Measurements from ENCODE around the gene SPOCK1.
"Not testable (repeated sequence)": the region's sequence is repeated elsewhere in the genome, so short reads cannot be mapped to it uniquely, and the experiment has no call there.

Gene SPOCK1

DNA sequence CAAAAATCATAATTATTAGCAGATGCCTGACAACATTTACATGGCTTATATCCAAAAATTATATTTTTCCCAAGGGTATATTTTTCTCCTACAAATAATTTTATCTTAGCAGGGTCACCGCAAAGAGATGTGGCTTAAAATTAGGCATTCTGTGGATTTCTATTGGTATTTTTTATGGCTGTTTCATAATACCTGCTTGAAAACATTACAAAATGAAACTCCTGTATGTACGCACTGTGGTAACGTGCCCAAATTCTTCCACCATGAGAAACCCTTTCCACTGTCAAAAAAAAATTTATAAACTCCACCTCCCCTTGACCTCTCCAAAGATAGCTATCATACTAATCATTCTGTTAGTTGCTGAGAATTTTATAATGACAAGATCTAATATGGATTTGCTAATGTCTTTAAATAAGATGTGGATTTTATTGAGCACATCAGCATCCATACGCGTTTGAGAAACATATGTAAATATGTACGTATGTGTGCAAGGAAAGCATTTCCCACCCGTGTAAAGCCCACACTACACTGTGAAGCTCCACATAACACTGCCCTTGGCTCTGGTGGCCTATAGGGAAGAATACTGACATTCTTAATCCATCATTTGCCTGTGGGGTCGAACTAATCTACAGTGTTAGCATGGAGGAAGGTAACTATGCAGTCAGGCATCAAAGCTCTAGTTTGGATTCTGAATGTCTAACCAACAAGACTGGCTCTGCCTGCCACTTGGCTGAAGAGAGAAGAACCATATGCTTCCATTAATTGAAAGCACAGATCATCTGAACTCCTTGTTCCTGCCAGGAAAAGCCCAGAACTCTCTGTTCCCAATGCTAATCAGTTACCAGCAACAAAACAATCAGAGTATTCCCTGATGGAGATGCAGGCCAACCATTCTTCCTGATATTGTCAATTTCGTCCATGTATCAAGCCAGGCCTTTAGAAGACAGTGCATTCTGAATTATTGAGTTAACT lies 244.7 kb downstream of the SPOCK1 start:
- no peak for DNase-seq

DNA sequence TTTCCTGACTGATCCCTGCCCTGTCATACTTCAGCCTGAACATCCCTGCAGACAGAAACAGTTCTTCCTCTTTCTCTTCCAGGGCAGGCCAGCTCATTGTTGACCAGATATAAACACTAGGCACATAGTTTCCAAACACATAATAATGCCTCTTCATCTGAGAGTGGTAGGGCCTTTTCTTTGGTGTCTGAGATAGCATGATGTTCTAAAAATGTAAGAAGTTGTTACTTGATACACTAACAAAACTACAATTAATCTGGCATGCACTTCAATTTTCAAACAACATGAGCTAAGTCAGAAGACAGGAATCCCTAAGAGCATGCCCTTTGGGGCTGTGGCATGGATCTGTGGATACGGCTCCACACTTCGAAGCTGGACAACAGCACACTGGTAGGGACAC lies 246.6 kb downstream of the SPOCK1 start:
- DNase-seq, result no peak

DNA sequence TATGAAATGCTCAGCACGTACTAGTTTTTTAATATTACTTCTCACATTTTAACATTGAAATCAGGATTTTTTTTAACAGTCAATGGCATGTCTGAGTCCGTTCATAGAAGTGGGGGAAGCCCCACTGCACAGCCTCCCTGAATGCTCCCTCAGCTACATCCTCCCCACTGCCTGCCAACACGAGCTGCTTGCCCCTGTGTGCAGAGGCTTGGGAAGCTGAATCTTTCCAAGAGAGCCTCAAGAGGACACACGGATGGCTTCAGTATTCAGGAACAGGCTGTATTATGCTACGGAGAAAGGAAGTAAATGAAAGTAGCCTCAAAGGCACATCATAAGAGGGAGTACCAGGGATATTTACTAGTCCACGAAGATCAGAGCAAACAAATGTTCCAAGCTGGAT lies 248.7 kb downstream of the SPOCK1 start:
- no peak for DNase-seq

DNA sequence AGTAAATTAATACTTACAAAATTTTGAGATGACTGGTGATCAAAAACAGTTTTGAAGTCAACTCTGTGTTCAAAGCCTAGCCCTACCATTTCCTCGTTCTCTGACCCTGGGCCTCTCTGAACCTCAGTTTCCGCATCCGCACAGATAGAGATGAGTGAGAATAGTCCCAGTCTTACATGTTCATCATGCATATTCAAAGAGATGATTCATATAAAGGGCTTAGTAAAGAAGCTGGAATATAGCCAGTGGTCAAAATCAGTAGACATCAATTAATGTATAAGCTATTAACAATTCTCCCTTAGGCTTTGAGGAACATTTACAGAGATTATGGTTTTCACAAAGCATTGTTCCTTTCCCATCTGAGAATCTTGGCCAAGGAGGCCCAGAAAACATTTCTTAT lies 250.6 kb downstream of the SPOCK1 start:
- DNase-seq, result no peak

DNA sequence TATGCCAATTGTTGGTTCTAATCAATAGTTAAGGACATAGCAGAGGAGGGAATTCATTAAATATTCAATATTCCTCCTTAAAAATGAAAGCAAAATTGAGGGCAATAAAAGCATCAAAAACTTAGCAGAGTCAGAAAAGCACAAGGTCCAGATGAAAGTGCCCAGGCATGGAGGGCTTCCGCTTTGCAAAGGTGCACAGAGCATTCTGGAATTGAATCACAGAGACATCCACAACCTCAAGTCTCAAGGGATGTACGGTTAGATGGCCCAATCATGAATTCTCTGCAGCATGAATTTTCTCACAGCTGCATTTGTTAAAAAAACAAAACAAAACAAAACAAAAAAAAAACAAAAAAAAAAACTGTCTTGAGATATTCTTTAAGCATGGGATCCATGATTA lies 253.7 kb downstream of the SPOCK1 start:
- no peak for DNase-seq

DNA sequence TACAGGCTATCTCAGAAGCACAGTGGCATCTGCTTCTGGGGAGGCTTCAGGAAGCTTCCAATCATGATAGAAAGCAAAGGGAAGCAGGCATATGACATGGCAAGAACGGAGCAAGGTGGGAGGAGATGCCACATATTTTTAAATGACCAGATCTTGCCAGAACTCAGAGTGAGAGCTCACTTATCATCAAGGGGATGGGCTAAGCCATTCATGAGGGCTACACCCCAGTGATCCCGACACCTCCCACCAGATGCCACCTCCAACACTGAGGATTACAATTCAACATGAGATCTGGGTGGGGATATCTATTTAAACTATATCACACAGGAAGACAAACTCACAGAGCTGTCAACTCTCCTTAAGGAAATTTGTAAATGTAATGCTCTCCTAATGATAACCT lies 258.8 kb downstream of the SPOCK1 start:
- no peak for DNase-seq

DNA sequence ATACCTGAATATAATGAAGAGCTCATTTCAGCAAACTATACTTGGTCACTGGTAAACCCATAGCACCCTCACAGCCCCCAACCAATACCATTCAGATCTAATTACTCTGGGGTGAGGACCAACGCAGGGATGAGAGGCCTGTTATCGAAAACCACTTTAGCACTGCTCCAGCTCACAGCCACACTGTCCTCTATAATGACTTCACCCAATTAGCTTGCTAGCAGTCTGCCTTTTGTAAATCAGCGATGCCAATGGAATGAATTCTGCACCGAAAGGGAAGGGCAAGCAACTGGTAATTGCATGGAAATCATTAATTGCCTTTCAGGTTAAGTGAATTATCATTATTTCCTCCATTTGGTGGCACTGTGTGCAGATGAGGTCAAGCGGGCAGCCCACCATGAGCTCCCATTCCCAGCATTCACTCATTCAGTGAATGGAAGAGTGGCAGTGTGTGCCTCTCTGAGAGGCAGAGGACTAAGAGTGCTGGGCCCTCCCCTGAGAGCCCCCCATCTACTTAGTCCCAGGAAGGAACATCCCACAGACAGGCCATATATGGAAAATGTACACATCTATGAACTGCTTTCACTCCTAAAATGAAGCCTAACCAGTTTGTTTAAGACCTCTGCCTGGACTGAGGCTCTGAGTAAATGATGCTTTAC lies 262.1 kb downstream of the SPOCK1 start:
- DNase-seq, result no peak

DNA sequence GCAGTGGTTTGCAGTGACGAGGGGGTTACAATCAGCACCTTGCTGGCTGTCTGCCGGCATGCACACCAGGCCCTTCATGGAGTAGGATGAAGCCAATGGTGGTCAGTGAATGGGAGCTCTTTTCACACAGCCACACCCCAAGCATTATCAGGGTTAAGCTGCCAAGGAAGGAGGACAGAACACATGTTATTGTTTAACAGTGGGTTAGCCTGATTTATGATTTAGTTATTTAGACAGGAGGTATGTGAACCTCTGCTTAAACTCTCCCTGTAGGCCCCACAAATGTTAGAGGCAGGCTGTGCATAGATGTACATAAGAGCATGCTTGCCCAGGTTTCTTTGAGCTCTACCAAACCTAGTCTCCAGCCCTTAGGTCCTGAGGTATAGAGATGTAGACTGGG lies 262.9 kb downstream of the SPOCK1 start:
- no peak for DNase-seq

DNA sequence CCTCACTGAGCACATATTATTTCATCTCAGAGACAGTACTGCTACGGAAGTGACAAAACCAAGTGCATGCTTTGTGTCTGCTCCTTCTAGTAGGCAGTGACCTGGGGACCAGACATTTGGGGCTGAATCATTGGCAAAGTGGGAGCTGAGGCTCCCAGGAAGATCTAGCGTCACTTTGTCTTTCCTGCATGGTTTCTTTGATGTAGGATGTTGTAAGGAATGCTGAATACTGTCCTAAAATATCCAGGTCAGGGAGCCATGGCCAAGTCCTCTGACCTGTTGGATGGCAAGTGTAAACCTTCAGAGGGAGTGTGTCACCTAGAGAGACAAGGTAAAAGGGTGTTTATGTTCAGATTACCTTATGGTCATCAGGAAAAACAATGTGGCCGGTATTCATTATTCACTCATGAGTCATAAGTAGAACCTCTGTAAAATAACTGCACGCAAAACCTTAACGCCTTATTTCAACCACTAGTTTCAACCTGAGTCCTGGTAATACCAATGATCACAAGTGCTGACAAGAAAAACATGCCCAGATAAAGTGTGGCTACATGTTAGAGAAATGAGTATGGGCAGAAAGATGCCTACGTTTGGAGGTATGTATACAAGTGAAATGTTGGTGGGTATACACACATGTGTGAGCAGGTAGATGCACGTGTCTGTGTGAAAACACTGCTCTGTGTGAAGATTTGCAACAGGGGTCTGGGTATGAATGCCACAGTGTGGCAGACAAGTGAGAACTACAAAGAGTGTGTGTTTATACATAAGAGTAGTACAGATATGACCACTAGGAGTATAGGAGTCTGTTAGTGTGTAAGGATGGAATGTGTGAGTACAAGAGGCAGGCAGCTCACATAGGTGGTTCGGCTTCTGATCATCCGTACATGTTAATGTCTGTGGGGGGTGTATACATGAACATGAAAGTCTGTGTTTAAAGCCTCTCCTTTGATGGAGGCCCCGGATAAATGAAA lies 263.9 kb downstream of the SPOCK1 start:
- DNase-seq, result no peak

DNA sequence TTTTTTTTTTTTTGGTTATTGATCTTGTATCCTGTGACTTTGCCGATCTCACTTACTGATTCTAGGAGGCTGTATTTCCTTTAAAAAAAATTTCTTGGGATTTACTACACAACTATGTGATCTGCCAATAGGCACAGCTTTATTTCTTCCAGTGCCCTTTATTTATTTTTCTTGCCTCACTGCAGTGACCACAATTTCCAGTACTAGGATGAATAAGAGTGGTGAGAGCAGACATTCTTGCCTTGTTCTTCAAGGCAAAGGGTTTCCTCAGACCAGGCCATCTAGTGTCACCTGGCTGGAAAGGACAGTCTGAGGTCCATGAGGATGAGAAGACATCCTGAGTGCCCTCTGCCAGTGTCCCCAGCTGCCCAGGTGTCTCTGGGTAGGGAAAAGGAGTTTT lies 265.4 kb downstream of the SPOCK1 start:
- DNase-seq, result no peak

DNA sequence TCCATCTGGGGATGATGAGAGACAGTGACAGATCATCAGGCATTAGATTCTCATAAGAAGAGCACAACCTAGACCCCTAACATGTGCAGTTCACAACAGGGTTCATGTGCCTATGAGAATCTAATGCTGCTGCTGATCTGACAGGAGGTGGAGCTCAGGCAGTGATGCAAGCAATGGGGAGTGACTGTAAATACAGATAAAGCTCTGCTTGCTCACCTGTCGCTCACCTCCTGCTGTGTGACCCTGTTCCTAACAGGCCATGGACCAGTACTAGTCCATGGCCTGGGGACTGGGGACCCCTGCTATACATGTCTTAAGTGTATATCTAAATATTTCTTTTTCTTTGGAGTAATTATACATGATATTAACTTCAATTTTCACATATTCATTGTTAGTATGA lies 265.8 kb downstream of the SPOCK1 start:
- DNase-seq, result not testable (repeated sequence)

DNA sequence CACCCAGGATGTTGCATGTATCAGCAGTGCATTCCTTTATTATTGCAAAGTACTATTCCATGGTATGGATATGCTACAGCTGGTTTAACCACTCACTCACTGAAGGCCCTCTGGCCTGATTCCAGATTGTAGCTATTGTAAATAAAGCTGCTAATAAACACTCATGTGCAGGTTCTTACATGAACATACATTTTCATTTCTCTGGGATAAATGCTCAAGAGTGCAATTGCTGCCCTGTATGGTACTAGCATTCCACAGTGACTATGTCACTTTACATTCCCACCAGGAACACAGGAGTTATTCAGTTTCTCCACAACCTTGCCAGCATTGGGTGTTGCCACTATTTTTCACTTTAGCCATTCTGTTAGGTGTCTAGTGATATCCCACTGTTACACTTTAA lies 267.6 kb downstream of the SPOCK1 start:
- no peak for DNase-seq

DNA sequence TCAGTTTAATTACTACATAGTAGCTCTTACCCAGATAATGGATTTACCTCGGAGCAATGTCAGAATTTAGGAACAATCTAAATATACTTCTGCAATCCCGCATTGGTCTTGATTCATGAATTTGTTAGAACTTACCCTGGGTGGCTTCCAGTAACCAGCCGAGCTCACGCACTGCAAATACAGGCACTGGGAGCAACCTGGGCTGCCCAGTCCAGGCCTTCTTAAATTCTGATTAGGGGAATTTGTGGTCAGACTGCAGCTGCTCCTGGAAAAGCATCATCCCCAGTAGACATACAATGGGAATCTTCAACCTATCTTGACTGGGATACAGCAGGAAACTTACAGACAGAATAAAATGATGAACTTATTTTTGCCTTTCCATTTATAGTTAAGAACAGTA lies 270.3 kb downstream of the SPOCK1 start:
- no peak for DNase-seq

DNA sequence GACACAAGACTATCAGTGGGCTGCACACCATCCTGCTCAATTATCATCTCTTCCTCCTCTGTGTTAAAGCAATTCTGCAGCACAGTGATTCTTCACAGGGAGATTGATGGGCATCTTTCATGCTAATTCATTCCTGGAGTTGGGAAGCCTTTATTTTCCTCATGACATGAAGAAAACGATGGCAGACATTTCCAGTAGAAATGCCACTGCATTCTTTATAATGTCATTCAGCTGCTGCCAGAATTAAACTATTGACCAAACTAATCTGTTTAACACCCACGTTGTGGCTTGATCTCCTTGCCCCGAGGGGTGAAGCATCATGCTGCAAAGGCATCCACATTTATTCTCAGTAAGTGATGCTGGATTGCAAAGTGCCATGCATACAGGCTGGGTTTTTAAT lies 273.0 kb downstream of the SPOCK1 start:
- no peak for DNase-seq

DNA sequence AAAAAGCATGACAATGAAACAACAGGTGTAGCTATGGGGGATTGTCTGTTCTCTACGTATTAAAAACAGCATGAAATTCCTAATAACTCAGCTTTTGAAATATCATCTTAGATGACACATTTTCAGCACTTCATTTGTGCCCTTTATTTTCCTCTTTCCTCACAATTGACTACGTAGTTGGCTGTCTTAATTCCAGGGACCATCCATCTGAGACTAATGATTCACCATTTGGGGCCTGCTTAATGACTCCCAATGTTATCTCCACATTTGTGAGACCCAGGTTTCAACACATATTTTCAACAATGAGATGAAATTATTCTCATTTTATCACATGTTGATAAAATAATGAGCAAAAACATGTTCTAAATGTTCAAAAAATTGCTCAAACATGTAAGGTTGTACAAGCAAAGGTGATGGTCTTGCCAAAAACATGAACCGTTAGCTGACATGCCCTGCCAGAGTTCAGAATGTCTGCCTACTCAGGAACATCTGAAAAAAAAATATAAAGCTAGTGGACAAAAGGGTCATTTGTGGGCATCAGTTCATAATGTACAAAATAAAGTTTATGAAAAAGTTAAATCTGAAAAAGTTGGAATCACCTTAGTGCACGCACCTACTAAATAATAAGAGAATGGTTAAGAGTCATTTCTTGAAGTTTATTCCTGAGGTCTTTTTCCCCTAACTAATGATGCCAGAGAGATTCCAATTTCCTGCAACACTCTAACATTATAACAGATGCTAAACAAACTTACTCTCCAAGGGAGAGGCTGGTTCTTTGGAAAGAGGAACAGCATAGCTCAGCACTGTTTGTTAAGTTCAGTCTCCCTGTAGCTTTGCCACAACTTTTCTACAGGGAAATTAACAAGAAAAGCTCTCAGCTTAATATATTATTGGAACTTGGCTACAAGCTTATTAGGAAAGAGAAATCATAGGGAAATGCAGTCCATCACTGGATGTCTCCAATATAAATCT lies 275.5 kb downstream of the SPOCK1 start:
- DNase-seq, result no peak

DNA sequence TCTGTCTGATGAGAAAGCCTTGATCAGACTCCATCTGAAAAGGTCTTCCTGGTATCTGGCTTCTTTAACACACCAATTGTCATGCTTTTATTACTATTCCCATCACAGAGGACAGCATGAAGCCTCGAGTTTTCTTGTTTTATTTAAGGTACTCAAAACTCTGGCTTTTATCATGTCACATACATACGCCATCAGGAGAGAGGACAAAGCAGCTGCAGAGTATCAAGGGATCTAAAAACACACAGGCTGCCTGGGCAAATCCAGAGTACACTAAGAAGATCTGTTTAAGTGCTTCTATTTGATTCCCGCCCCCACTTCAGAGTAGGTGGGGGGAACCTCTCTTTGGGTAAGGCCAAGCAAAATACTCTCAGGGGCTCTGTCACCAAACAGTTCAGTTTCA lies 277.2 kb downstream of the SPOCK1 start:
- DNase-seq, result no peak

DNA sequence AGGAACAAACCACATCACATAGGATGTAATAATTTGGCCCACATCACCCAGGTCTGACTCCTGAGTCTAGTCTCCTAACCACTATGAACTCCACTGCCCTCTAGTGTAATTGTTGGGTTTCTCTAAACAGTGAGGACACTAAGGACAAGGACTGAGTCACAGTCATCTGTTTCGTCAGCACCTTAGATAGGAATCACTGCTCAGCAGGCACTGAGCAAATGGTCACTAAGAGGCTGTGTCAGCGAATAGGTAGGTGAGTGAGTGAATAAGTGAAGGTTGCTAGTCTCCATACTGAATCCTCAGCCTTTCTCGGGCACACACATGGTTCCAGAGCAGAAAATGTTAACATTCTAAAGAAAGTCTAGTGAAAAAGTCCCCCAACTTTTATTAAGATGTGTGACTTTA lies 278.6 kb downstream of the SPOCK1 start:
- DNase-seq, result no peak

DNA sequence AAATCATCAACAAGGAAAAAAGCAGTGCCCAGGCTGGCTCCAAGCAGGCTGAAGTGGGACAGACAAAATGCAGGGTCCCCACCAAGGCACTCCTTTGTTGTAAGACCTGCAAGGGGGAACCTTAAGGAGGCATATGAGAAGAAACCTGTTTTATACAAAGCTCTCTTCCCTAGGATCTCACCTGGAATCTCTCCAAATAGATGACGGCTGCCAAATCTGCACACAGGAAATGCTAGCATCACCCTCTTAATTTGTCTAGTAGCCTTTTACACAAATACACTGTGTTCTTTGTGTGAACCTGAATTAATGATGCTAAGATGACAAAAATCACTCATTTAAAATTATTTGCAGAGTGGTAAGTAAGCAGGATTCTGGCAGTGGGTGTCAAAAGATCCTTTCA lies 280.2 kb downstream of the SPOCK1 start:
- no peak for DNase-seq

DNA sequence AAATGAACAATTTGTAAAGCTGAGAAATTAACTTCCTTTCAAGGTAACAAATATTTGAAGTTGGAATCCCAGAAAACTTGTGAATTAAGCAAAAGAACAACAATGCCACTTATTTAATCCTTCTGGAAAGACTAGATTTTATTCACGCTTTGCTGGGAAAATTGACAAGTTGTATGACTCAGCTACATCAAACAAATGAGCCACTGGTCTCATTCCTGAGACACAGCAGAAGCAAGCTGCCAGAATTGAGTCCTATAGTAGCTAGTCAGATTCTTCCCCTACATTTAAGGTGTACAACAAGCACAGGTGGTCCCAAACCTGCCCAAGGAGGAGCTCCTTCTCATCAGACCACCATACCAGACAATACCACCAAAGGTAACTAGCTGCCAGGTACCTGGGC lies 280.7 kb downstream of the SPOCK1 start:
- DNase-seq, result no peak

DNA sequence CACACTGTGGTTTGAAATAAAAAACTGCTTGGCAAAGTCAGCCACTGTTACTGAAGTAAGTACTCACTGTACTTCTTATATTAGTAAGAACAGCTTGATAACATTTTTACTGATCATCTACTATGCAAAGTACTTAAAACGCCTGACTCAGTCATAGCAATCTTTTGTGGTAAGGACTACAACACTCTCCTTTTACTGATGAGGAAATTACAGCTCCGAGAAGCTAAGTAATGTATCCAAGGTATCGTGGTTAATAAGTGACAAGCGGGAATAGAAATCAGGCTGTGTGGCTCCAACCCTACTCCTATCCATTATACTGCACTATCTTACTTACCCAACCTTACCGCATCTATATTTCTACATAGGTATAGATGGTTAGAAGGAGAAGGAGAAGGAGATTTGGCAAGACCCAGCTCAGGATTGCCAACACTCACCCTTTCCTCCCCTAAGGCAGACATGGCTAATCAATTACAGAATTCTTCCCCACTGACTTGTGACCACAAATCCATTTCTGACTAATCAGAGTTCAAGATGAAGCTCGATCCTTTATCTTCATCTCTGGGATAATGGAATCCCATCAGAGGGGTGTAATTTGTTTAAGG lies 281.4 kb downstream of the SPOCK1 start:
- no peak for DNase-seq

DNA sequence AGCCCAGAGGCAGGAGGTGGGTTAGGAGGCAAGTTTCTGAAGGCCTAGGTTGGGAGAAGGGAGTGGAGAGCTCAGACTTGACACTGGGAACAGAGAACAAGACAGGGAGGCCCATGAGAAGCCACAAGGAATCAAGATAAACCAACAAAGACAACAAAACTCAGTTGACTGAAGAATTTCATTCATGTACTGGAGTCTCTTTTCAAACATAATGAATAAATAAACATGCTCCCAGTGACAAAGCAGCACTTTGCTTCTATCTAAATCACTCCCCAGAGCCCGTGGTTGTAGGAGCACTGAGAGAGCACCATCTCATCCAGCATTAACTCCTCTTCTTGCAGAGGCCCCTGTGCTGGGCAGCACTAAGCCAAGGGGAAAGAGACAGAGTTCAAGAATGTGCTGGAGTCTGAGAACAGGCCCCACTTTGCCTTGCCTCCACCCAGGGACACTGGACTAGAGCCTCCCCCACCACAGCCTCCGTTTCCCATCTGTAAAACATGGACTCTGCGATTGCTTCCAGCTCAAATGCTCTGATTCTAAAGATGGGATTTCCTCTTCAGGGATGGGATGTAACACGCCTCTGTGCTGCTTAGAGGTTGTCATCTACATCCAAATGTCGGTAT lies 282.0 kb downstream of the SPOCK1 start:
- no peak for DNase-seq
